ENCODE data around the gene GLOD5. TPM values are rescaled to one million over a fixed set of nuclear protein-coding genes. Genes with fewer than 3 reads are reported as not detected.

The GLOD5 gene
- total RNA-seq, 2 donors from 2014 or later = not detected

GRCh38 chrX:48726596-48726995, 35.0 kb upstream of the GLOD5 start:
- H3K27ac Mint-ChIP-seq = no peak overlapping the region
- Histone ChIP-seq H3K9me3 (ENCODE audit: control insufficient read depth, low read length) (no peaks in the 10 kb centered on the region), H3K4me3 (ENCODE audit: low read length) (no peak overlapping the region), H3K9ac (ENCODE audit: extremely low read depth, low read length, poor library complexity, severe bottlenecking) (no peak overlapping the region), H3K36me3 (ENCODE audit: control insufficient read depth, insufficient read depth, low read length) (no peaks in the 10 kb centered on the region), H3K27me3 (ENCODE audit: control insufficient read depth, insufficient read depth, low read length, poor library complexity, severe bottlenecking) (no peaks in the 10 kb centered on the region), H3K4me1 (ENCODE audit: control insufficient read depth, insufficient read depth, low read length) (no peaks in the 10 kb centered on the region), H3K27ac (ENCODE audit: low read depth, low read length) (no peak overlapping the region)
- no peak for TF ChIP-seq CTCF (conservative IDR thresholded peaks at IDR 0.05)
- no peaks in the 10 kb centered on the region for H3K27me3 Mint-ChIP-seq (ENCODE audit: insufficient read depth)
- no peaks in the 10 kb centered on the region for H3K36me3 Mint-ChIP-seq (ENCODE audit: low read depth)
- H3K4me3 Mint-ChIP-seq = no peak overlapping the region
- H3K4me1 Mint-ChIP-seq = no peaks in the 10 kb centered on the region
- peaks cover 54% of the 10 kb centered on the region for H3K9me3 Mint-ChIP-seq
- whole genome bisulfite sequencing, 2 experiments (ENCODE audit: insufficient coverage in 1 of 2, insufficient read length in 1 of 2) = no CpG with 5 or more reads among the region's 2 CpGs
- no peak for DNase-seq

- H3K9me3 ChIP-seq (ENCODE audit: control insufficient read depth, low read length) = no peaks in the 10 kb centered on the region
- H3K27ac ChIP-seq (ENCODE audit: low read depth, low read length) = no peak overlapping the region
- H3K4me3 ChIP-seq (ENCODE audit: low read length) = no peak overlapping the region
- H3K36me3 ChIP-seq (ENCODE audit: control insufficient read depth, insufficient read depth, low read length) = no peaks in the 10 kb centered on the region
- no peak for DNase-seq
- H3K4me1 ChIP-seq (ENCODE audit: control insufficient read depth, insufficient read depth, low read length) = no peaks in the 10 kb centered on the region
- Mint-ChIP-seq H3K4me1 (no peaks in the 10 kb centered on the region), H3K27ac (no peak overlapping the region), H3K4me3 (no peak overlapping the region), H3K27me3 (ENCODE audit: insufficient read depth) (no peaks in the 10 kb centered on the region), H3K9me3 (peaks cover 64% of the 10 kb centered on the region), H3K36me3 (ENCODE audit: low read depth) (no peaks in the 10 kb centered on the region)
- H3K9ac ChIP-seq (ENCODE audit: extremely low read depth, low read length, poor library complexity, severe bottlenecking) = no peak overlapping the region
- H3K27me3 ChIP-seq (ENCODE audit: control insufficient read depth, insufficient read depth, low read length, poor library complexity, severe bottlenecking) = no peaks in the 10 kb centered on the region
- TF ChIP-seq CTCF (conservative IDR thresholded peaks at IDR 0.05) = no peak
Measured at GRCh38 chrX:48728653-48729052, 32.9 kb upstream of the GLOD5 start.

- Mint-ChIP-seq H3K4me3 (peak overlapping the region; percentile 77), H3K27ac (no peak overlapping the region), H3K4me1 (peaks cover 5% of the 10 kb centered on the region), H3K36me3 (ENCODE audit: low read depth) (no peaks in the 10 kb centered on the region), H3K9me3 (peaks cover 60% of the 10 kb centered on the region), H3K27me3 (ENCODE audit: insufficient read depth) (no peaks in the 10 kb centered on the region)
- Histone ChIP-seq H3K4me1 (ENCODE audit: control insufficient read depth, insufficient read depth, low read length) (no peaks in the 10 kb centered on the region), H3K4me3 (ENCODE audit: low read length) (no peak overlapping the region), H3K27me3 (ENCODE audit: control insufficient read depth, insufficient read depth, low read length, poor library complexity, severe bottlenecking) (no peaks in the 10 kb centered on the region), H3K27ac (ENCODE audit: low read depth, low read length) (no peak overlapping the region), H3K9me3 (ENCODE audit: control insufficient read depth, low read length) (no peaks in the 10 kb centered on the region), H3K9ac (ENCODE audit: extremely low read depth, low read length, poor library complexity, severe bottlenecking) (no peak overlapping the region), H3K36me3 (ENCODE audit: control insufficient read depth, insufficient read depth, low read length) (no peaks in the 10 kb centered on the region)
- DNase-seq = no peak
- TF ChIP-seq CTCF (conservative IDR thresholded peaks at IDR 0.05) = no peak
- 95% methylated on average over 1 of the region's 1 CpG; no CpG with 5 or more reads in 1 of the 2 experiments for WGBS, 2 experiments (ENCODE audit: insufficient coverage in 1 of 2, insufficient read length in 1 of 2)
Measured at GRCh38 chrX:48736303-48736702, 25.2 kb upstream of the GLOD5 start.
